CD4-positive, alpha-beta T cell treated with Interleukin-4 for 4 hours (primary cell): ENCODE results near the gene RBM26.

Experiments used
- DNase-seq: peaks from one replicate; pipeline ENCODE4 v3.0.0-alpha.2; 2020

The RBM26 gene

GRCh38 chr13:79423801-79424642 lies 18.0 kb upstream of the RBM26 start:
- peak; percentile 62 for DNase-seq

GRCh38 chr13:79423340-79423739 lies 17.3 kb upstream of the RBM26 start:
- no peak for DNase-seq

GRCh38 chr13:79419365-79419764 lies 13.3 kb upstream of the RBM26 start:
- no peak for DNase-seq

GRCh38 chr13:79417741-79418140 lies 11.7 kb upstream of the RBM26 start:
- DNase-seq: no peak

GRCh38 chr13:79413521-79413920 lies 7.5 kb upstream of the RBM26 start:
- no peak for DNase-seq

GRCh38 chr13:79409828-79410227 lies 3.8 kb upstream of the RBM26 start:
- DNase-seq: no peak

GRCh38 chr13:79407349-79407979 lies 1.4 kb upstream of the RBM26 start:
- DNase-seq: no peak

GRCh38 chr13:79406597-79406908 lies 498 bp upstream of the RBM26 start:
- no peak for DNase-seq

GRCh38 chr13:79405501-79405830 lies 589 bp downstream of the RBM26 start:
- DNase-seq: no peak

GRCh38 chr13:79404985-79405384 lies 1.1 kb downstream of the RBM26 start:
- no peak for DNase-seq

- DNase-seq: no peak
Observed at GRCh38 chr13:79404361-79404760, 1.7 kb downstream of the RBM26 start.

GRCh38 chr13:79403113-79403512 lies 2.9 kb downstream of the RBM26 start:
- no peak for DNase-seq

- no peak for DNase-seq
Observed at GRCh38 chr13:79402679-79403078, 3.4 kb downstream of the RBM26 start.

GRCh38 chr13:79402074-79402635 lies 3.9 kb downstream of the RBM26 start:
- DNase-seq: no peak

GRCh38 chr13:79401259-79402070 lies 4.6 kb downstream of the RBM26 start:
- DNase-seq: peak; percentile 33

GRCh38 chr13:79398915-79399314 lies 7.1 kb downstream of the RBM26 start:
- no peak for DNase-seq

- no peak for DNase-seq
Observed at GRCh38 chr13:79398127-79398526, 7.9 kb downstream of the RBM26 start.

- DNase-seq: no peak
Observed at GRCh38 chr13:79395881-79396280, 10.2 kb downstream of the RBM26 start.

GRCh38 chr13:79393564-79394249 lies 12.3 kb downstream of the RBM26 start:
- DNase-seq: peak; percentile 71

- peak; percentile 79 for DNase-seq
Observed at GRCh38 chr13:79392882-79393563, 13.0 kb downstream of the RBM26 start.

- DNase-seq: no peak
Observed at GRCh38 chr13:79389026-79389425, 17.0 kb downstream of the RBM26 start.

- DNase-seq: no peak
Observed at GRCh38 chr13:79387853-79388252, 18.2 kb downstream of the RBM26 start.
